Metanephros (tissue), 1 donor: ENCODE results near the gene IPO8. TPM values are rescaled to one million over a fixed set of nuclear protein-coding genes. Genes with fewer than 3 reads are reported as not detected.

Experiments used
- total RNA-seq: library from RNA; depleted of rRNA; stranded (reverse); fragments of >200 nt; gene quantifications from one replicate; pipeline ENCODE4 v1.2.3, GENCODE V29; 2014

IPO8 gene
- 46.1 TPM for total RNA-seq

GRCh38 chr12:30695199-30696102 lies at the start of gene IPO8:
IPO8 (minus strand) TSS chr12:30695869; CDS start chr12:30695647, 222 bp downstream.

Other genes starting within 250 kb of the IPO8 start
- 28.4 TPM for gene CAPRIN2, start 59.1 kb upstream of the IPO8 start, total RNA-seq
- gene TSPAN11, start 230.9 kb upstream of the IPO8 start, total RNA-seq, result 6.2 TPM